Measurements from ENCODE around the gene RXRB. TPM values are rescaled to one million over a fixed set of nuclear protein-coding genes. Genes with fewer than 3 reads are reported as not detected.

The RXRB gene
- total and polyA plus RNA-seq, 8 donors = 20.1 to 68.3 (median 24.6) TPM

DNA sequence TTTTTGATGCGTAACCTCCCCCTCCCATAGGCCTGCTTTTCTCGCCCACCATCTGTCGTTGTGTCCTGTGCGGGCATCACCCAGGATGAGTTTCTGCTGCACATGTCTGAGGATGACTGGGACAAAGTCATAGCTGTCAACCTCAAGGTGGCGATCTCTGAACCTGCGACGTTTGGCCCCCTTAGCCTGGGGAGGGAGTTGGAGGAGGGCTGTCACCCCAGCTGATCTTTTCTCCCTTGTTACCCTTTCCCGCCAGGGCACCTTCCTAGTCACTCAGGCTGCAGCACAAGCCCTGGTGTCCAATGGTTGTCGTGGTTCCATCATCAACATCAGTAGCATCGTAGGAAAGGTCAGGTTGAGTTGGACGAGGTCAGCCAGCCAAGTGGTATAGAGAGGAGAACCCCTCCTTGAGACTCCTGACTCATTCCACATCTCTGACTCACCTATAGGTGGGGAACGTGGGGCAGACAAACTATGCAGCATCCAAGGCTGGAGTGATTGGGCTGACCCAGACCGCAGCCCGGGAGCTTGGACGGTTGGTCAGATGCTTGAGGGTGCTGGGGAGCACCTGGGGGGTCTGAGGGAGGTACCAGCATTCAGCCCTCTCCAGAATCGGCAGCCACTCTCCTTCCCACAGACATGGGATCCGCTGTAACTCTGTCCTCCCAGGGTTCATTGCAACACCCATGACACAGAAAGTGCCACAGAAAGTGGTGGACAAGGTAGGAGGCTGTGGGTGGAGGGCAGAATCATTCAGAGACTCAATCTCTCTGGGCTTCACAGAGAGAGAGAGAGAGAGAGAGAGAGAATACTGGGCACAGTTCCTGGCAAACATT is 4.9 kb upstream of the RXRB start:
- intact Hi-C loops (cut with DNase I) = no loop called here
- Histone ChIP-seq H3K27ac (peak overlapping the region; percentile 50 to 84 (median 82)), H3K4me1 (peaks cover 11 to 25% (median 15%) of the 10 kb centered on the region in 3 donors), H3K4me3 (peak overlapping the region; percentile 61 to 75 (median 68)), H3K36me3 (peaks cover 0 to 26% (median 16%) of the 10 kb centered on the region in 3 donors), H3K27me3 (no peaks in the 10 kb centered on the region), H3K9me3 (no peaks in the 10 kb centered on the region)
- peak in 1 of 6 donors; percentile 36 for DNase-seq
- WGBS, 2 donors = 24 to 32% methylated on average over 16 to 17 of the region's 17 CpGs
- no peak for FAIRE-seq
- no peak for ATAC-seq
- TF ChIP-seq, protein P1, sequence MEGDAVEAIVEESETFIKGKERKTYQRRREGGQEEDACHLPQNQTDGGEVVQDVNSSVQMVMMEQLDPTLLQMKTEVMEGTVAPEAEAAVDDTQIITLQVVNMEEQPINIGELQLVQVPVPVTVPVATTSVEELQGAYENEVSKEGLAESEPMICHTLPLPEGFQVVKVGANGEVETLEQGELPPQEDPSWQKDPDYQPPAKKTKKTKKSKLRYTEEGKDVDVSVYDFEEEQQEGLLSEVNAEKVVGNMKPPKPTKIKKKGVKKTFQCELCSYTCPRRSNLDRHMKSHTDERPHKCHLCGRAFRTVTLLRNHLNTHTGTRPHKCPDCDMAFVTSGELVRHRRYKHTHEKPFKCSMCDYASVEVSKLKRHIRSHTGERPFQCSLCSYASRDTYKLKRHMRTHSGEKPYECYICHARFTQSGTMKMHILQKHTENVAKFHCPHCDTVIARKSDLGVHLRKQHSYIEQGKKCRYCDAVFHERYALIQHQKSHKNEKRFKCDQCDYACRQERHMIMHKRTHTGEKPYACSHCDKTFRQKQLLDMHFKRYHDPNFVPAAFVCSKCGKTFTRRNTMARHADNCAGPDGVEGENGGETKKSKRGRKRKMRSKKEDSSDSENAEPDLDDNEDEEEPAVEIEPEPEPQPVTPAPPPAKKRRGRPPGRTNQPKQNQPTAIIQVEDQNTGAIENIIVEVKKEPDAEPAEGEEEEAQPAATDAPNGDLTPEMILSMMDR (IDR thresholded peaks at IDR 0.05) = no peak

DNA sequence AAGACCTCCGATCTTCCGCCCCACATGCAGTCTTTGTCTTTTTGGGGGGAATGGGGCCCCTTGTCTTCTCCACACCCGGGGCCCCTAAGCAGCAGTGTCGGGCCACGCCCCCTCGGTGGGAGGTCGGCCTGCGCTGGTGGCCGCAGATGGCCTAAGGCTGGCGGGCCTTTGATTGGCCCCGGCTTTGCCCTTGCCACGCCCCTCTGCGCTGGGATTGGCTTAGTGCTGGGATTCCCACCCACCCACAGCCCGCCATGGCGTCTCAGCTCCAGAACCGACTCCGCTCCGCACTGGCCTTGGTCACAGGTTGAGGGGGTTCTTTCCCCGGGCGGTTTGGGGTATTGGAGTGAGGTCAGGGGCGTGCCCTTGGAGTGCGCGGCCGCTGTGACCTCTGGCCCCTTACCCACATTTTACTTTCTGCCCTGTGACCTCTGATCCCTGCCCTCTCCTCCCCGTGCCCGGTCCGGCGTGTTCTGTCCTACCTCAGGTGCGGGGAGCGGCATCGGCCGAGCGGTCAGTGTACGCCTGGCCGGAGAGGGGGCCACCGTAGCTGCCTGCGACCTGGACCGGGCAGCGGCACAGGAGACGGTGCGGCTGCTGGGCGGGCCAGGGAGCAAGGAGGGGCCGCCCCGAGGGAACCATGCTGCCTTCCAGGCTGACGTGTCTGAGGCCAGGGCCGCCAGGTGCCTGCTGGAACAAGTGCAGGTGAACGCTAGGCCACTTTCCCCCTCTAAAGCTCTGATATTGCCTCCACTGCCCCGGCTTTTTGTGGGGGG is 4.1 kb upstream of the RXRB start, which contains the start of gene HSD17B8:
Gene HSD17B8 (plus strand): TSS at position 241 of the 776 bp plus-strand sequence. CDS start 14 bp downstream, at position 255.
- ATAC-seq (peak; percentile 66 to 80 (median 74)), FAIRE-seq (no peak), DNase-seq (peak; percentile 95 to 98 (median 95))
- Histone ChIP-seq H3K4me3 (peak within 1 kb of the TSS; percentile 61 to 75 (median 68)), H3K27ac (peak within 1 kb of the TSS; percentile 50 to 84 (median 82)), H3K27me3 (no peaks in the 10 kb centered on the region), H3K4me1 (peaks cover 11 to 25% (median 15%) of the 10 kb centered on the region in 3 donors), H3K36me3 (peaks cover 0 to 18% (median 16%) of the 10 kb centered on the region in 3 donors), H3K9me3 (no peaks in the 10 kb centered on the region)
- WGBS, 2 donors = 0 to 1% methylated on average over 47 to 48 of the region's 48 CpGs
- intact Hi-C loops (cut with DNase I) = no loop called here
- TF ChIP-seq, protein P1 (IDR thresholded peaks at IDR 0.05) = no peak

DNA sequence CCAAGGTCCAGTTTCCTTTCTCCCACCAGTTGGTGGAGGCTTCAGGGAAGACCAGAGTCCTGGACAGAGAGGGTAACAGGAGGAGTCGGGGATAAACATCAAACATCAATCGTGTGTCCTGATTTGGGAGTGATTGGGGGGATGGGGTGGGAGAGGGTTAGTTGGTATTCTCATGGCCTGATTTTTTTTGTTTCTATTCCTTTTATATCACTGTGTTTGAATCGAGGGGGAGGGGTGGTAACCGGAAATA is 3.6 kb upstream of the RXRB start:
- intact Hi-C loops (cut with DNase I) = no loop called here
- Histone ChIP-seq H3K27ac (peak overlapping the region; percentile 50 to 84 (median 82)), H3K9me3 (no peaks in the 10 kb centered on the region), H3K36me3 (peaks cover 0 to 18% (median 16%) of the 10 kb centered on the region in 3 donors), H3K4me3 (peak overlapping the region in 2 of 4 donors; percentile 68 to 75), H3K27me3 (no peaks in the 10 kb centered on the region), H3K4me1 (peaks cover 11 to 29% (median 16%) of the 10 kb centered on the region in 3 donors)
- ATAC-seq (no peak), DNase-seq (no peak), FAIRE-seq (no peak)
- TF ChIP-seq, protein P1 (IDR thresholded peaks at IDR 0.05) = no peak
- 2% methylated on average over 4 of the region's 4 CpGs for WGBS, 2 donors

DNA sequence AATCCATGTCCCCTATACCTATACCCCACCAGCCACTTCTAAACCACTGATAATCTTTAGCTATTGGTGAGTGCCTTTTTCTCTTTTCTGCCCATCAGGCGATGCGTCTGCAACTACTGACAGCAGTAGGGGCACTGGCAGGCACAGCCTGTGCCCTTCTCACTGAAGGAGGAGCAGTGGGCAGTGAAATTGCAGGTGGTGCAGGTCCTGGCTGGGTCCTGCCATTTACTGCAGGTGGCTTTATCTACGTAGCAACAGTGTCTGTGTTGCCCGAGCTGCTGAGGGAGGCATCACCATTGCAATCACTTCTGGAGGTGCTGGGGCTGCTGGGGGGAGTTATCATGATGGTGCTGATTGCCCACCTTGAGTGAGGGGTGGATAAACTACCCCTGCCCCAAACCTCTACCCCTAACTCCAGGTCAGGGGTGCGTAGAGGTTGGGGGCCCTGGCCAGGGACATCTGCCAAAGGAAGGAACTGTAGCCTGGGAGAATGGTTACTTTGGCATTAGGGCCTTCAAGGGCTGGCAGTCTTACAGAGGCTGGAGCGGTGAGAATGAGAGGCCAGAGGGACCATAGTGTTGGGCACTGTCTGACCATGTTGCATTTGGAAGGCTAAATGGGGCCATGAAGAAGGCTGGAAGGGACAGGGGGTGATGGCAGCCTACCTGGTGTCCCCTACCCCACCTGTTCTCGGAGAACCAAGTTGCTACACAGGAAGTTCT is 3.1 kb upstream of the RXRB start:
- Histone ChIP-seq H3K27me3 (no peaks in the 10 kb centered on the region), H3K4me3 (peak overlapping the region in 2 of 4 donors; percentile 68 to 75), H3K4me1 (peaks cover 11 to 30% (median 21%) of the 10 kb centered on the region in 3 donors), H3K9me3 (no peaks in the 10 kb centered on the region), H3K36me3 (peaks cover 0 to 18% (median 16%) of the 10 kb centered on the region in 3 donors), H3K27ac (peak overlapping the region in 3 of 4 donors; percentile 81 to 84 (median 82))
- 63 to 74% methylated on average over 7 of the region's 7 CpGs for WGBS, 2 donors
- intact Hi-C loops (cut with DNase I) = no loop called here
- FAIRE-seq (no peak), ATAC-seq (no peak), DNase-seq (peak in 1 of 6 donors; percentile 34)
- TF ChIP-seq, protein P1 (IDR thresholded peaks at IDR 0.05) = no peak
